Measurements from ENCODE around the gene FAM174A.

- TF ChIP-seq EZH2 (IDR thresholded peaks at IDR 0.05) (no peak), POLR2AphosphoS5 (IDR thresholded peaks at IDR 0.05; ENCODE audit: borderline replicate concordance, low read depth, low read length) (no peak)
These were observed 99.9 kb downstream of the FAM174A start for GRCh38 chr5:100634937-100635534.

All from SK-N-MC (cell line).